Muscle of arm (tissue), 12 donors: Measurements from ENCODE around the gene PIEZO2. TPM values are rescaled to one million over a fixed set of nuclear protein-coding genes. Genes with fewer than 3 reads are reported as not detected.

Source experiments
- DNase-seq: peaks from one replicate; pipeline ENCODE4 v3.0.0-alpha.2; 2013
- polyA plus RNA-seq, 12 donors: library from polyadenylated mRNA; unstranded; fragments of 120-200 nt; gene quantifications; one replicate each; pipeline ENCODE4 v1.2.1, GENCODE V29; 2013; ENCODE audit not compliant: insufficient read length in 12 of 12

PIEZO2 gene
- polyA plus RNA-seq, 12 donors = 20.7 to 71.2 (median 30.9) TPM; not detected in 1

- no peak for DNase-seq
These were observed 83.3 kb downstream of the PIEZO2 start for GRCh38 chr18:11066038-11066437.

GRCh38 chr18:11064727-11065460 lies 84.5 kb downstream of the PIEZO2 start:
- no peak for DNase-seq

GRCh38 chr18:11064106-11064505 lies 85.3 kb downstream of the PIEZO2 start:
- no peak for DNase-seq

GRCh38 chr18:11055721-11056120 lies 93.6 kb downstream of the PIEZO2 start:
- no peak for DNase-seq

GRCh38 chr18:11054497-11054896 lies 94.9 kb downstream of the PIEZO2 start:
- no peak for DNase-seq

GRCh38 chr18:11053293-11053692 lies 96.1 kb downstream of the PIEZO2 start:
- DNase-seq = no peak

GRCh38 chr18:11052800-11053199 lies 96.6 kb downstream of the PIEZO2 start:
- no peak for DNase-seq

GRCh38 chr18:11051462-11051861 lies 97.9 kb downstream of the PIEZO2 start:
- no peak for DNase-seq

- no peak for DNase-seq
These were observed 98.4 kb downstream of the PIEZO2 start for GRCh38 chr18:11050966-11051365.

GRCh38 chr18:11047817-11048216 lies 101.6 kb downstream of the PIEZO2 start:
- DNase-seq = no peak

- DNase-seq = no peak
These were observed 102.2 kb downstream of the PIEZO2 start for GRCh38 chr18:11047156-11047555.

GRCh38 chr18:11046140-11046539 lies 103.2 kb downstream of the PIEZO2 start:
- peak; percentile 70 for DNase-seq

GRCh38 chr18:11043694-11044093 lies 105.7 kb downstream of the PIEZO2 start:
- no peak for DNase-seq

GRCh38 chr18:11042247-11042646 lies 107.1 kb downstream of the PIEZO2 start:
- no peak for DNase-seq

- DNase-seq = peak; percentile 51
These were observed 108.3 kb downstream of the PIEZO2 start for GRCh38 chr18:11040823-11041656.

GRCh38 chr18:11040359-11040758 lies 109.0 kb downstream of the PIEZO2 start:
- no peak for DNase-seq

- no peak for DNase-seq
These were observed 111.7 kb downstream of the PIEZO2 start for GRCh38 chr18:11037533-11038240.

GRCh38 chr18:11035814-11036495 lies 113.4 kb downstream of the PIEZO2 start:
- no peak for DNase-seq

- no peak for DNase-seq
These were observed 114.0 kb downstream of the PIEZO2 start for GRCh38 chr18:11035376-11035775.

- peak; percentile 33 for DNase-seq
These were observed 114.5 kb downstream of the PIEZO2 start for GRCh38 chr18:11034884-11035283.

GRCh38 chr18:11033503-11033902 lies 115.9 kb downstream of the PIEZO2 start:
- DNase-seq = no peak

- no peak for DNase-seq
These were observed 117.4 kb downstream of the PIEZO2 start for GRCh38 chr18:11031966-11032365.
